HG03520 (cell line): Measurements from ENCODE around the gene HAPLN1.
A peak's percentile ranks its signal among the peaks of the same experiment; 100 is the strongest.

Experiments
- ATAC-seq: cut with Tn5 transposase; IDR thresholded peaks from one replicate; pipeline ENCODE4 v1.9.1; 2021; ENCODE audit warnings: mild to moderate bottlenecking, moderate library complexity; ENCODE audit not compliant: unreplicated experiment

Gene HAPLN1

GRCh38 chr5:83718936-83719495 is 1.6 kb downstream of the HAPLN1 start:
- no peak for ATAC-seq

GRCh38 chr5:83718195-83718825 is 2.3 kb downstream of the HAPLN1 start:
- peak; percentile 81 for ATAC-seq

GRCh38 chr5:83715236-83716065 is 5.2 kb downstream of the HAPLN1 start:
- no peak for ATAC-seq

- no peak for ATAC-seq
Observed at GRCh38 chr5:83714810-83715209, 5.8 kb downstream of the HAPLN1 start.

GRCh38 chr5:83711982-83712601 is 8.6 kb downstream of the HAPLN1 start:
- ATAC-seq, result peak; percentile 64

- no peak for ATAC-seq
Observed at GRCh38 chr5:83709973-83710372, 10.7 kb downstream of the HAPLN1 start.

GRCh38 chr5:83708170-83708569 is 12.5 kb downstream of the HAPLN1 start:
- ATAC-seq, result no peak

- ATAC-seq, result no peak
Observed at GRCh38 chr5:83703059-83703458, 17.6 kb downstream of the HAPLN1 start.

- ATAC-seq, result no peak
Observed at GRCh38 chr5:83701886-83702285, 18.8 kb downstream of the HAPLN1 start.

GRCh38 chr5:83689881-83690280 is 30.8 kb downstream of the HAPLN1 start:
- ATAC-seq, result no peak

GRCh38 chr5:83688281-83688680 is 32.4 kb downstream of the HAPLN1 start:
- ATAC-seq, result no peak

GRCh38 chr5:83687124-83687619 is 33.5 kb downstream of the HAPLN1 start:
- ATAC-seq, result no peak

- ATAC-seq, result no peak
Observed at GRCh38 chr5:83686251-83686650, 34.4 kb downstream of the HAPLN1 start.

GRCh38 chr5:83683836-83684235 is 36.8 kb downstream of the HAPLN1 start:
- ATAC-seq, result no peak

- ATAC-seq, result no peak
Observed at GRCh38 chr5:83672646-83673045, 48.0 kb downstream of the HAPLN1 start.

GRCh38 chr5:83672158-83672557 is 48.5 kb downstream of the HAPLN1 start:
- no peak for ATAC-seq

GRCh38 chr5:83665631-83666030 is 55.0 kb downstream of the HAPLN1 start:
- no peak for ATAC-seq

GRCh38 chr5:83662558-83662957 is 58.1 kb downstream of the HAPLN1 start:
- peak; percentile 70 for ATAC-seq

- ATAC-seq, result no peak
Observed at GRCh38 chr5:83657807-83658525, 62.7 kb downstream of the HAPLN1 start.

GRCh38 chr5:83654427-83654994 is 66.1 kb downstream of the HAPLN1 start:
- ATAC-seq, result peak; percentile 51
